NCI-H774 (cell line): ENCODE results near the gene SORCS2.

Experiments
- DNase-seq: peaks from one replicate; lab custom pipeline; 2025; lab: John Stamatoyannopoulos, UW

SORCS2 gene

DNA sequence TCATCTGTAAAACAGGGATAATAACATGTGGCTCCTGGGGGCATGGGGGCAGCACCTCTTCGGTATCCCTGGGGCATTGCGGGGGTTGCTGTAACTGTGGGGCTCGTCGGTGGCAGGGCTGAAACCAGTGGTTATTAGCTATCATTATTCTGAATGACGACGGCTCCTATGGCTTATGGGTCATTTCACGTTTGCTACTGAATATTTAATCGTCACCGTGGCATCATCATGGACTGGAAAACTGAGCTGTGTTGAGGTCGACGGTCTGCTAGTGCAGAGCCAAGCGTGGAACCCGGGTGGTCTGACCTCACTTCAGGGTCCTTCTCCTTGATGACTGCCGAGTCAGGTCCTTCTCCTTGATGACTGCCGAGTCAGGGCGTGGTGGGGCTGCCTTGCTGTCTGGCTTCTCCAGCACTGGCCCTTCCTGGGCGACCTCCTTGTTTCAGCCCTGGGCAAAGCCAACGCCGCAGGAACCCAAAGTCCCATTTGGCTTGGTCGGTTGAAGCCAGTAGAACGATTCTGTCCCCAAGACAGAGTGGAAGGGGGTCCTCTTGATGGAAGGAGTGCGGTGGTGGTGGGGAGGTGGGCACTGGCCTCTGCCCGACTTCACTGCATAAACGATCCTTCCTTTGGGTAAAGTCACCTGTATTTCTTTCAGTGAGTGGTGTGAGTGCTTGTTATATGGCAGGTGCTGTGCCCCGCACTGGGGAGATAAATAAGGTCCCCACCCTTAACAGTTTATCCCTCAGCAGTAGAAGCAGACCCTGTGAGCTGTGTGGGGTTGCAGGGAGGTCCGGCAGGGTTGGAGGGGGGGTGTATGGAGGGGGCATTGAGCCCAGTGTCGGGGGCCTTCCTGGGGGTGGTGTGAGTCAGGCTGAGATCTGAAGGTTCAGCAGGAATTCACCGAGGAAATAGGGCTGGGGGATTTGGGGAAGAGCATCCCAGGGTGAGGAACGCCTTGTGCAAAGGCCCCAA lies 201.6 kb downstream of the SORCS2 start:
- no peak for DNase-seq

DNA sequence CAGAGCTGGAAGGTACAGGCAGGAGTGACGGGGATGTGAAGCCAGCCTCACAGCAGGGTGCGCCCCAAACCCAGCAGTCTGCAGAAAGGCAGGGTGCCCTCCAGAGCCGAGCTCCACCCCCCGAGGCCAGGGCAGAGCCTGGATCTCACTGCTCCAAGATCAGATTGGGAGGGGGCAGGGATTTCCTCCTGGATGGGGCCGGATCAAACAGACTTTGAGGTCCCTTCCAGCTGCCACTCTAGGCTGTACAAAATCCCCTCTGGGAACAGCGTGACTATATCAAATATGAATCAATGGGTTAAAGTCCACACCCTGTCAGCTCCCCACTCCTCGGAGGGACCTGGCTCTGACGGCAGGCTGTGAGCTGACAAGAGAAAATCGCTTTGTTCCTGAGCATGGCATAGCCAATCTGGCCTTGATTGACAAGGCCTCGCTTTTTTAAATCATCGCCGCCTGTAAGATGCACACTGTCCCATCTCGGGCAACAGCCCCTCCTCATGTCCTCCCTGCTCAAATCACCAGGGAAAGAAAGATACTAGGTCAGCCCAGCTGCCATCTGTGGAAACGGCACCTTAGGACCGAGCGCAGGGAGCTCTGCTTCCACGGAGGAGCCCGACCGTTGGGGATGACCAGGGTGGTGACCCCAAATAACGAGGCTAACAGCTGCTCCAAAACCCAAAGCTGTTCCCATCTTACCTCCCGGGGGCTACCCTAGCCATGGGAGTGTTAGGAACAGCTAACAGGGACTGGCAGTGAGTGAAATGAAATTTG lies 202.5 kb downstream of the SORCS2 start:
- DNase-seq = no peak

DNA sequence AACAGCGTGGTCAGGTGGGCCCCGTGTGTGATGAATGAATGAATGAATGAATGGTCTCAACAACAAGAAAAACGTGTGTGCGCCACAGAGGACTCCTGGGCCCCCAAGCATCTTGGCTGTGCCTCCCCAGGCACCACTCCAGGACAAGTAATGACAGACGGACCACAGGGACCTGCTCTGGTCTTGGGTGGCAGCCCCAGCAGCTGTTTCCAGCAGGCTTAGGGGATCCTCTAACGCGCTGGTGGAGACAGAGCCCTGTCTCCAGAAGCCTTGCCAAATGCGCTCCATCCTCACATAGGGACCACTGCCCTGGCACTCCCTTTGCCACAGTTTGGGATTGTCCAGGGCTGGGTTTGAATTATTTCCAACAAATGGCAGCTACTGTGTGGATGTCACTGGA lies 203.3 kb downstream of the SORCS2 start:
- no peak for DNase-seq

DNA sequence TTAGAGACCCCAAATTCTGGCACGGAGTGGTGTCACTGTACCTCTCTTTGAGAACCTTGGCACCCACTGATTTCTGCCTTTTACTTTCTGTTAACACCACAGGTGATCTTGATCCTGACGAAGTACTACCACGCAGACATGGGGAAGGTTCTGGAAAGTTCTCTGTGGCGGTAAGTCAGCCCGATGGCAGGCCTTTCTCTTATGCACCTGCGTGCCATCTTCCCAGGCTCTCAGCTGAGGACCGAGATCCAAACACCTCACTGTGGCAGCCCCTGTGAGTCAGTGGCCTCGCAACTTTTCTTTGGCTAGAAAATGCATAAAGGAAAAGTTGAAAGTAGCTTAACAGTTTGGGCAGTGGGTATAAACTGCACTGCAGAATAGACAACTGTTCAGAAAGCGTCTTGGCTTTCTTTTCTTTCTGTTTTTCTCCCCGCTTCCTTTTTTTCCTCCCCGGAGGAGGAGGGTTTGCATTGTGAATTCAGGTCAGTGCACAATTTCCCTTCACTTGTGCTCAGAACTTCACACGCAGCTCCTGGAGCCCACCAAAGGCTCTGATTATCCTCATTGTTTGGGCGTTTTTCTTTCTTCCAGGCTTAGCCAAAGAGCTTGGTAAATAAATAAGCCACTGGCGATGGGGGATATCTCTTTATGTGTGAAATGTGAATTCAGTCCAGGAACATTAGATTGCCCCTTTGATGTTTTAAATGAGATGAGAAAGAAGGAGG lies 204.0 kb downstream of the SORCS2 start:
- DNase-seq = no peak

DNA sequence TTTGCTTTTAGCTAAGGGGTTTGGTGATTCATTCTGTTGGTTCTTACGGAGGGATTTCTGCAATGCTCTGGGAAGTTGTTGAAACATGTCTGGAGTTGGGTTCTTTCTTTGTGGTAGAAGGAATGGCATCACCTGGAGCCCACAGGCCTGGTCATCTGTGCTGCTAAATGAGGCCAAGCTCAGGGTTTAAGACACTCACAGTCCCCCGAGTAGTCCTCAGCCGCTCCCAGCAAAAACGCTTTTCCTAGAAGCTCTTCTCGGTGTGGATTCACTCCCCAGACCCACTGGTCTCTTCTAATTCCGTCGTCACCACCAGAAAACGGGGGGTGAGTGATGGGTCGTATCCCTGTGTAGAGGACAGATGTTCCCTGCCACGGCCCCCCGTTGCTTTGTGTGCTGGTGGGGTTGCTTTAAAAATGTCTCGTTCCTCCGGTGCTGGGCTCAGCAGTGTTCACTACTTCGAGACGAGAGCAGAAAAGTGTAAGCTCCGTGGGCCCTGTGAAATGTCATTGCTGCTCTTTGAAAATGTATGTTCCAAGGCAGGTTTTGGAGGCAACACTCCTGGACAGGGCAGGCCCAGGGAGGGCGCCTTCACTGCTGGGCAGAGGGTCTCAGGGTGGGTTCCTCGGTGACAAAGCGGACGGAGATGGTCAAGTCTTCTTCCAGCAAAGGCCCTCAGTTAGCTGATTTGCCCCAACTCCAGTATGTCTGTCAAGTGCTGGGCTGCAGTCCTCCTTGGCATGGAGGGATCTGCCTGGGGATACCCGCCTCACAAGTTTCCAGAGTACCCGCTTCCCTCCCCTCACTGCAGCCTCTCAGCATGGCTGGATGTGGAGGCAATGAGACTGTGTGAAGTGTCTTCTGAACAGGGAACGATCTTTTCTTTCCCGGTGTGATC lies 205.1 kb downstream of the SORCS2 start:
- DNase-seq = no peak

DNA sequence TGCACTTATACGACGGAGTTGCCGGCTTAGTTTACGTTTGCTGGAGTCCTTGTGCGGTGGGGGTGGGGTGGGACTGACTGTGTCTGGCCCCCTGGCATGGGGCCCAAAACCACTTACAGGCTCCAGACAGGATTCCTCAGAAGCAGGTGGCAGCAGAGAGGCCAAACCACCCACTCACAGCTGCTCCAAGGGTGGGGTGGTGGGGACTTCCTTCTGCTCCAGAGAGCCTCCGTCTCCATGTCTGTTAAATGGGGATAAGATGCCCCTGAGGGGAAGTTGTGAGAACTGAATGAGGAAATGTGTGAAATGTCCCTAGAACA lies 205.7 kb downstream of the SORCS2 start:
- peak; percentile 60 for DNase-seq

DNA sequence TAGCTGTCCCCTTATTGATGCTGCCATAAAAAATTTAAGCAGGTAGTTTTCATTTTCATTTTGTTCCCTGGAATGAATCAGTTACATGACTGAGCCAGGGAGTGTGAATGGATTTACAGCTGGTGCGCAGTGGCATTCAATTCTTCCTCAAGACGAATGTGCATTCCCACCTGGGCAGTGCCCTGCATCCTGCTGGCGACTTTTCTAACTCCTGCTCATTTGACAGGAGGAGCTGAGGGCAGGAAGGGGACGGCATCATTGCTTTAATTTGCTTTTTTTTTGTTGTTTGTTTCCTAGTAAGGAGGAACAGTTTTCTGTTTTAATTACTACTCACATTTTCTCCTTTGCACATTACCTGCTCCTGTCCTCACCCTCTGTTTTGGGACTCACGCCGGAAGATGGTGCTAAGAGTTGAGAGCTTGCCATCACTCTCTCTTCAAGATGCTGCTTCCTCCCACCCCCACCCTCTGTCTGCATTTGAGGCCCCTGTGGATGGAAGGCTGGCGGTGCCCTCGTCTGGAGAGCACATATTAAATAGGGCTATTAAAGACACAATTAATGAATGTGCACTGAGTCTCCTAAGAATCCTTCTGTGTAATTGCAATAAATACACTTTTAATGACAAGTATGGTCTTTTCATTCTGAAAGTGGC lies 206.6 kb downstream of the SORCS2 start:
- DNase-seq = no peak

DNA sequence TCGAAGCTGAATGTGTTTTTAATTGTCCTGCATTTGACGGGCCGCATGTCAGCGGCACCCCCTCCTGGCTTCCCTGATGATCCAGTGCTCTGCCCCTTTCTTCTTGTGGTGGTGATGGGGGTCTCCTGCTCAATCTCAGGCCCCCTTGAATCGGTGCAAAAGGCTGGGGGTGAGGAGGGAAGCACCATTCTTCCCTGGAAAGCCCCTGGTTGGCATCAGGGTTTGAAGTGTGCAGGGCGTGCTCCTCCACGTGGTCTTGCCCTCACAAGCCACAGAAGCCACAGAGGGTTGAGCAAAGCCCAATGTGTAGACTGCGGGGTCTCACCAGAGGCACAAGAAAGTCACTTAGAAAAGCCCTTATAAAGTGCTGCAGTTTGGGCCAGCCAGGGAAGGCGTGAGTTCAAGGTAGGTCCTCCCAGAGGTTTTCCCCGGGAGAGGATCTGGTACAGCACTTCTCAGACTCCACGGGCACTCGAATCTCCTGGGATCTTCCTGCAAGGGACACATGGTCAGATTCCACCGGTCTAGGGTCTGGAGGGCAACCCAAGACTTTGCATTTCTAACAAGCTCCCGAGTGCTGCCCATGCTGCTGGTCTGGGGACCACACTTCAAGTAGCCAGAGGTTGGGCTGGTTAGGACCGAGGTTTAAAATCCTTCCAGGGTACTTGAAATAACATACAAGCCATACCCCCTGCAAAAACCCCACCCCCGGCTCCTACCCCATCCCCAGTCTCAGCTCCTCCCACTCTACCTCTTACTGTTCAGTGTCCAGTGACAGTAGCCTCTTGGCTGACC lies 207.3 kb downstream of the SORCS2 start:
- DNase-seq = no peak

DNA sequence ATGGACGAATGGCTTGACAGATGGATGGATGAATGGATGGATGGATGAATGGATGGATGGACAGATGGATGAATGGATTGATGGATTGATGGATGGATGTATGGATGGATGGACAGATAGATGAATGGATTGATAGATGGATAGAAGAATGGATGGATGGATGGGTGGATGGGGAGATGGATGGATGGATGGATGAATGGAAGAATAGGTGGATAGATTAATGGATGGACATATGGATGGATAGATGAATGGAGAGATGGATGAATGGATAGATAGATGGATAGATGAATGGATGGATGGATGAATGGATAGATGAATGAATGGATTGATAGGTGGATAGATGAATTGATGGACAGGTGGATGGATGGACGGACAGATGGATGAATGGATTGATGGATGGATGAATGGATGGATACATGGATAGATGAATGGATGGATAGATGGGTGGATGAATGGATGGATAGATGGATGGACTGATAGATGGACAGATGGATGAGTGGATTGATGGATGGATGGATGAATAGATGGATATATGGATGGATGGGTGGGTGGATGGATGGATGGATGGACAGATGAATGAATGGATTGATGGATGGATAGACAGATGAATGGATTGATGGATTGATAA lies 208.4 kb downstream of the SORCS2 start:
- DNase-seq = no peak

DNA sequence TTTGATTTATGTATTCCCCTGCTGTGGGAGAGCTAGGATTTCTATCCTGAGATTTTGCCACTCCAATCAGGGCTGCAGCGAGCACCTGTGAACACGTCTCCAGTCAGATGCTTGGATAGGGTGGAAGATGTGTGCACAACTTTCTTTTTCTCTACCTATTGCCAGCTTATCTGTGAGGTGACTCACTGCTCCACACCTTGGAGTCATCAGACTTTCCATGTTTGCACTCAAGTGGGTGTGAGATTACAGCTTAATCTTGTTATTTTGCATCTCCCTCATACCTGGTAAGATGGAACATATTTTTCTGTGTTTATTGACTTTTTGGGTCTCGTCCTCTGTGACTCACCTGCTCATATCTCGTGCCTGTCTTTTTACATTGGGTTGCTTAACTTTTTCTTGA lies 210.2 kb downstream of the SORCS2 start:
- DNase-seq = no peak

DNA sequence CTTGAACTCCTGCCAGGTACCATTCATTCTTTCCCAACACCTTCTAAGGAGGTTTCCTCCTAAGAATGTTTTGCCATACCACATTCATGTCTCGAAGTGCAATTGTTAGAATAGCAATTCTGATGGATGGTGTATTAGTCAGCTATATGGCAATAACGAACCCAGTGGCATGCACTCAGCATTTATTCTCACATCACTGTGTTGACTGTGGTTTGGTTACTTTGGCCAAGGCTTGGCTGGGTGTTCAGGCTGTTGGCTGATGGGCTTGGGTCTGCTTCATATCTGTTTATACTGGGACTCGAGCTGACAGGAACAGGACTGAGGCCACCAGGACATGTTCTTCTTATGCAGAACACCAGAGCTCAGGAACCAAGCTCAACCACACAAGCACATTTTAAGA lies 210.7 kb downstream of the SORCS2 start:
- no peak for DNase-seq

DNA sequence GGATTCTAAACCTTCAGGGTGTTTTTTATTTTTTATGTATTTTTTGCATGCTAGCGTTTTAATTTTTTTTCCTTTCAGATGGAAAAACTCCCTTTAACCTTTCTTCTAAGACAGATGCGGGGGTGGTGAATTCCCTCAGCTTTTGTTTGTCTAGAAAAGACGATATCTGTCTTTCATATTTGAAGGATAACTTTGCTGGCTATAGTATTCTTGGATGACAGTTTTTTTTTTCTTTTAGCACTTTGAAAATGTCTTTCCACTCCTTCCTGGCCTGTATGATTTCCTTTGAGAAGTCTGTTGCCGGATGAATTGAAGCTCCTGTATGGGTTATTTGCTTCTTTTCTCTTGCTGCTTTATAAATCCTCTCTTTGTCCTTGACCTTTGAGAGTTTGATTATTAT lies 215.8 kb downstream of the SORCS2 start:
- no peak for DNase-seq

DNA sequence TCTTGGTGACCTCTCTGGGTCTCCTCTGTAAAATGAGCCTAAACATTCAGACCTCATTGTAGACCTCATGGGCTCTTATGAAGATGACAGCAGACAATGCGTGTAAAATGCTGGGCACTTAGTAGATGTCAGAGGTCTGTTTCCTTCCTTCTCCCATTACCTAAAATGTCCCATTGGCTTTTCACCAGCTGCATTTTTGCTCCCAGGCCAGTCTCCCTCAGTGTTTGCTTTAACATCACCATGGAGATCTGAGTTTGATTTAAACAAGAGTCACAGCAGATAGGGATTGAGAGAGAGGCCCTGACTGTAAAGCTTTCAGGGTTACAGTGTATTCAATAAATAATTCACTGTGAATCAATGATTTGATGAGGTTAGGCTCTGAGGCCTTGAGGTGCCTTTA lies 218.1 kb downstream of the SORCS2 start:
- DNase-seq = peak; percentile 25

DNA sequence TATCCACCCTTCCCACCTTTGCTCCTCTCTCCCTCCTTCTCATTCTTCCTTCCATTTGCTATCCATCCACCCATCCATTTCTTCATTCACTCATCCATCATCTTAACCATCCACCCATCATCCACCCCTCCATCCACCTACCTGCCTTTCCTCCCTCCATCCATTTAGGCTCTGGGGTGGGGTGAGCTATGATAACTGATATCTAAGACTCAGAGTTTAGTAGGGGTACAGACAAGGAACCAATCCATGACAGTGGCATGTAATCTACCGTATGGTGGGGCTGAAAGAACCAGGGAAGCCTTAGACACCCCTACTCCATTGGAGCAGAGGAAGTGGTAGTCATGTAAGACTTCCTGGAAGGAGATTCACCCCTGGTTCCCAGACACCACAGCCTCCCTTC lies 219.2 kb downstream of the SORCS2 start:
- no peak for DNase-seq

DNA sequence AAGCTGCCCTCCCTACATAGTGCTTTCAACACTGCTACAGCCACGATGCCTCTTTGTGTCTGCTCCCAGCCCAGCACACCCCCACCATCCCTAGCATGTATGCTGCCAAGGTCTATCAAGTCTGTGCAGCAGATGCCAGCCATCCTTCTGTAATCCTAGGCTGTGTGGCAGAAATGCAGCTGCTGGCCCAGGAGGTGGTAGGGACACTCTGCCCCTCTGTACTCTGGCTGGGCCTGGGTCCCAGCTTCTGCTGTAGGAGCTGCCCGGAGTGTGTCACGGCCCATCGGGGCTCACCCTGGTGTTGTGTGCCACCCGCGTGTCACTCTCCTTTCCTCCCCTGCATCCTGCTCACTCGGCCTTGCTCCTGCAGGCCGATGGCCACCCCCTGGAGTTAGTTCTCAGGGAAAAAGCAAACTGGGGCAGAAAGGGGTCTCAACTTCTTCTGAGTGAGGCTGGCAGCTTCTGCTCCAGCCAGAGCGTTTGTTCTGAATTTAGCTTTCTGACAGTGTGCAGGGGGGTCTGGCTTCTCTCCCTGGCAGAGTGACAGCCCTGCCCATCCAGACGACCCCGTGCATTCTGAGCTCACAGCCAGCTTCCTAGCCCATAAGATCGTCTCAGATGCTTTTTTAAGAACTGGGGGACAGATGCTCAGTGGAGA lies 219.7 kb downstream of the SORCS2 start:
- DNase-seq = no peak

DNA sequence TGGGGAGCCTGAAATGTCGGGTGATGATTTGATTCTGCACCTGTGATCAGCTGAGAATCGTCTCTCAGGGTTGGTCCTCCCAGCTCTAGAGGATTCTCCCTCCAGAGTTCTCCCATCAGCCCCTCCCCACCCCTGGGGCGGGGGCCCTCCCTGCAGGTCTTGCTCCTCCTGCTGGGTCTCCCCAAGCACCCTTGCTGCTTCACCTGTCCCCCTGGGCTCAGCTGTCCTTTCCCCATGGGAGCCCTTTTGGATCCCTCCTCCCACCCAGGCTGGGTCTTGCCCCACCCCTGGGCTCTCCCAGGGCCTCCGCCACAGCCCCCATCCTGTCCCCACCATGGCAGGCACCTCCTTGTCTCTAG lies 220.2 kb downstream of the SORCS2 start:
- no peak for DNase-seq

DNA sequence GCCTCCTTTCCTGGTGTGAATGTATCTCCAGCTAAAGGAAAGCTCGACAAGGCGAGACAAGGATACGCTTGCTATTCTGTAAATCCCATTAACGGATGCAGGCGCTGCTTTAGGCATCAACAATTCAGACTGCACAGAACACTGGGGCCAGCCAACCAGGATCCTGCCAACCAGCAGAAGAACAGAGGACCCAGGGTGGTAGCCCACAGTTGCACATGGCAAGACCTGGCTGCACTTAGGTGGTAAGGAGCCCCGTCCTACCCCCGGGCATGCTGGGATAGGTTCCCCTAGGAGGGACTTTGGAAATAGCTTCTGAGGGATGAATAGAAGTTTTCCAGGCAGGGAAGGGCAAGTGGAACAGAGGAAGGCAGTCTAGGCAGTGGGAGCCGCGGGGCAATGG lies 221.7 kb downstream of the SORCS2 start:
- DNase-seq = no peak

DNA sequence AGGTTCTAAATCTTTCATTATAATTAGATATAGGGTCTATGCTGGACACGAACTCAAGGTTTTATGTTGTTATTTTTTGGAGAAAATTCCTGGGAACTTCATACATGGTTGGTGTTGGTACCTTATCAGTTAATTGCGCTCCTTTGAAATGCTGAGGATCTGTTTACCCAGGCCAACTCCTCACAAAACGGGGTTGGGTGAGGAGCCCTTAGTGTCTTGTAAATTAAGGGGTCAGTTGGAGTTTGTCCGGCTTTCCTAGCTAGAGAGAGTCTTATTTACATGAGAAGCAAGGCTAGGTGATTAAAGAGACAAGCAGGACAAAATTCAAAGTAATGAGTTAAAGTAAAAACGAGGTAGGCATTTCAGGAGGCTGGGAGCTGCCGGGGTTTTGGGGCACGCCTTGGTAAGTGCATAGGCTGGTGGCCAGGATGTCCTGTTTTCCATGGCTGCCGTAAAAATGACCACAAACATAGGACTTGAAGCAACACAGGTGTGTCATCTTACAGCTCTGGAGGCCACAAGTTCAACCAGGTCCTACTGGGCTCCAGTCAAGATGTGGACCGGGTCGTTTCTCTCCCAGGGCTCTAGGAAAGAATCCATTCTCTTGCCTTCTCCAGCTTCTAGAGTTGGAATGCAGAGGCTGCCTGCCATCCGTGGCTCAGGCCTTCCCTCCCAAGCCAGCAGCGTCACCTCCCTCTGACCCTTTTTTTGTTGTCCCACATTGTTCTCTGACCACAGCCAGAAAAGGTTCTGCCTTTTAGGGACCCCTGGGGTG lies 222.6 kb downstream of the SORCS2 start:
- DNase-seq = no peak
